GM18526 (cell line): ENCODE results near the gene STAB1.

Experiments used
- POLR2A ChIP-seq: IDR thresholded peaks from 3 replicates; pipeline ENCODE4 v1.6.1; 2011; ENCODE audit not compliant: insufficient read length; ENCODE audit errors: extremely low read depth

The STAB1 gene

DNA sequence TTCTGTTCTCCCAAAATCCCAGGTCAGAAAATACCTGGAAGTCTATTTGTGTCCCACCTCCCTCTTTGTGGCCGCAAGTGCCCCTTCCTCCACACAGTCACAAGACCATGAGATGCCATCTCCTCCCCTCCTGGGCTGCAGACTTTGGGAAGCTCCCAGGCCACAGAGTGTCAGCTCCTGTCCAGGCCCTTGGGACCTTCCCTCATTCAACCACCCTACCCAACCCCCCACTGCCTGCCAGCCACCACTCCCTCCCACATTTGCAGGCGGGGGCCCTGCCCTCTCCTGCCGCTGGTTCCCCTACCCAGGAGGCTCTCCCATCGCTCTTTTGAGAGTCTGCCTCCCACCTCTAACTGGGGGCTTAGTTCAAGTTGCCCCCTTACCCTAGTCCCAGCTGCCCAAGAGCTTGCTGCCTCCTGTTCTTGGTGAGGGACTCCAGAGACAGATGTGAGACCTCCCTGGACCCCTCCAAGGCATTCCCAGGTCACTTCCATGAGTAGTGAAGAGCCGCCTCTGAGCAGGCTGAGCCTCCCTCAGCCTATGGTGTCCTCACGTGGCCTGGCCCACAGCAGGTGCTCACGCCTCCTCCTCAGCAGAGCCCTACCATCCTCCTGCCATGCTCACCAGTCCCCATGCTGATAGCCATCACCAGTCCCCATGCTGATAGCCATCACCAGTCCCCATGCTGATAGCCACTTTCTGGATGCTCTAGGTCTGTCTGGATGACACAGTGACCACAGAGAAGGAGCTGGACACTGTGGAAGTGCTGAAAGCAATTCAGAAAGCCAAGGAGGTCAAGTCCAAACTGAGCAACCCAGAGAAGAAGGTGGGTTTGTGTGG, 15.9 kb upstream of the STAB1 start:
- no peak for TF ChIP-seq POLR2A

DNA sequence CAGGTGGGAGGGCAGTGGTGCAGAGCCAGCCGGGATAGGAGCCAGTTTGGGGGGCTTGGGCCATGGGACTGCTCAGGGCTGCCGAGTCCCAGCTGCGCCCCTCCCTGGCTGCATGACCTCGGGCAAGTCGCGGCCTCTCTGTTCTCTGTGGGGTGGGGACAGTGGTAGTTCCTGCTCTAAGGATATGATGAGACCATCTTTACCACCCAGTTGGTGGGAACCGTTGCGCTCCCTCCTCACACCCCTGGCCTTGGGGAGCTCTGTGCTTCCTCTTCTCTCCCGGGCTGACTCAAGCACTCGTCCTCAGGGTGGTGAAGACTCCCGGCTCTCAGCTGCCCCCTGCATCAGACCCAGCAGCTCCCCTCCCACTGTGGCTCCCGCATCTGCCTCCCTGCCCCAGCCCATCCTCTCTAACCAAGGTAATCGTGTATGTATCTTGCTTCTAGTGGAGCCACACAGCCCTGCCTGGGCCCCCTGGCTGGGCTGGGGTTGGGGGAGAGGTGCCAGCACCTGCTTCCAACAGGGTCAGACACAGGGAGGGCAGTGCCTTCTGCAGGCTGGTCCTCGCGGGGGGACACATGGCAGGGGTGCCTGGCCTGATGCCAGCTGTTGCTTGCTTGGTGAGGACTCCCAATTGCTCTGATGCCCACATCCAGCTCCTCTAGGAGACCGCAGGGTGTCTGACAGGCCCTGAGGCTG, 15.1 kb upstream of the STAB1 start:
- TF ChIP-seq POLR2A, result no peak

DNA sequence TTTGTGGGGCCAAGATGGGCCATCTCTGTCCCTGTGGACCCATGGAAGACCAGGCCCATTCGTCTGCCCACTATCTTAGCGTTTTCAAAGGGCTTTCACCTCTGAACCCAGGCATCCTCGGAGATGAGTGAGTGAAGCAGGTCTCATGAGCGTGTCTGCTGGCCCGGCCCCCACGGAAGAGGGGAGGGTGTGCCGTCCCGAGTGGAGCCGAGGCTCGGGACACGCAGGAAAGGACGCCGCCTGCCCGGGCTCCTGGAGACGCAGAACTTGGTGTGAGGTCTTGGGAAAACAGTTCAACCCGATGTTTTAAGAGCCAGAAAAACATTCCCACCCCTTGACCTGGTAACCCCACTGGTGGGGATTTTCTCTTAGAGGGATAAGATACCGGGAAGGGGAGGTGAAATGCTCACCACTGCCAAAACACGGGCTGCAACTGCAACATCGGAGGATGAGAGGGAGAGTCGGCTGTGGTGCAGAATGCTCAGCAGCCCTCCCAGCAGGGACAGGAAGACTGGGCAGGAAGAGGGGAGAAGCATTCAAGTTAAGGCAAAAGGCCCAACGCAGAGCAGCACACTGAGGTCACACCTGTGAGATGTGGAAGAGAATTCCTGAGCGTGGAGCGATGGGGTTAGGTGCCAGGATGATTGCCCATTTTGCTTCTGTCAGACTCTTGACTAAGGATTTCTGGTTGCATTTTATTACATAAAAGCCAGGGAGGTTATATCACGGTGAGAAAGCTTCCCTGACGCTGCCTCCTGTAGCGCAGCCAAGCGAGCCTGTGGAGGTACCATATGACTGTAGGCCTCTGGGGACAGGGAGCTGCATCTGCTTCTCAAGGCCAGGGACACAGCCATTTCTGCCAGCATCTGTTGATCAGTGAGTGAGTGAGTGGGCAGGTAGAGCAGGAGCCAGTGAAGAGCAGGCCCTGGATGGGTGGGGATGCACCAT, 14.1 kb upstream of the STAB1 start:
- TF ChIP-seq POLR2A, result no peak

DNA sequence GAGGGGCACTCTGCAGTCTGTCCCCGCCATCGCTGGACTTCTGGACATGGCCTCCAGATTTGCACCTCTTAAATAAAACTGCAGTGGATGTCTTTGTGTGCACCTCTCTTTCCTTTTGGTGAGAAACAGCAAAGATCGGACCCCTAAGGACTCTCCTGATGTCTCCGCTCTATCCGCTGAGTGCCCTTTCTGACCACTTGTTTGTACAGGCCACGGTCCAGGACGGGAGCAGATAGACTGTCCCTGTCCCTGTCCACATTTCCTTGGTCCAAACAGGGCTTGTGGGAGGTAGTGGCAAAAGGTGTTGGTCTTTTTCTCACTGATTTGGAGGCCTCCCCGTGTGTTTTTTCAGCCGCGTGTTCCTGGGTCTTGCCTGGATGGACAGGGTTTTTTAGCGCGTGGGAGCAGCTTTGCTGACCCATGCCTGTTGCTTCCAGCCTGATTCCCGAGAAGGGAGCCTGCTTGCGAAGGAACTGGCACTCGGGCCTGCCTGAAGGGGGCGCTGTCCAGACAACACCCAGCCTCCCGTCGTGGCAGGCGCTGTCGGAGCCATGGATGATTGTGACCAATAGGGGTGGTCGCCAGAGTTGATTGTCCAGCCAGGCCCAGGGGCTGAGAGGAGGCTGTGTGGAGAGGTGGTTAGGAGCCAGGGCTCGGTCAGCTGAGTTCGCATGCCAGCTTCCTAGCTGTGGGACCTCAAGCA, 13.2 kb upstream of the STAB1 start:
- no peak for TF ChIP-seq POLR2A

DNA sequence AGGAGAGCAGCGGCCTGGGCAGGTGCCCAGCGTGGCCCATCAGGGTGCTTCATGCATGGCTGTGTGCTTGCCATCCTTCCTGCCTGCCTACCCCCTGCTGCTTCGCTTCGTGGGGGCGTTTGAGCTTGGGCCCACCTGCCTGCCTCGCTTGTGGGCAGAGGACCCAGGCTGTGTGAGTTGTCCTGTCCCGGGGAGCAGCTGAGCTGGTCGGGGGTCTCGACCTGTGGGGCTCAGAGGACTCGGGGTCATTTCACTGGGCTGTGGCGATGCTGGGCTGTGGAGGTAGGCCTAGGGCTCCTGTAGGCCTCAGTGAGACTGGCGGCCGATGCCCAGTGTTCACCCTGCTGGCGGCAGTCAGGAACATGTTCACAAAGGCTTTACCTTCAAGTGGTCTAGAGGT, 12.1 kb upstream of the STAB1 start:
- TF ChIP-seq POLR2A, result no peak

DNA sequence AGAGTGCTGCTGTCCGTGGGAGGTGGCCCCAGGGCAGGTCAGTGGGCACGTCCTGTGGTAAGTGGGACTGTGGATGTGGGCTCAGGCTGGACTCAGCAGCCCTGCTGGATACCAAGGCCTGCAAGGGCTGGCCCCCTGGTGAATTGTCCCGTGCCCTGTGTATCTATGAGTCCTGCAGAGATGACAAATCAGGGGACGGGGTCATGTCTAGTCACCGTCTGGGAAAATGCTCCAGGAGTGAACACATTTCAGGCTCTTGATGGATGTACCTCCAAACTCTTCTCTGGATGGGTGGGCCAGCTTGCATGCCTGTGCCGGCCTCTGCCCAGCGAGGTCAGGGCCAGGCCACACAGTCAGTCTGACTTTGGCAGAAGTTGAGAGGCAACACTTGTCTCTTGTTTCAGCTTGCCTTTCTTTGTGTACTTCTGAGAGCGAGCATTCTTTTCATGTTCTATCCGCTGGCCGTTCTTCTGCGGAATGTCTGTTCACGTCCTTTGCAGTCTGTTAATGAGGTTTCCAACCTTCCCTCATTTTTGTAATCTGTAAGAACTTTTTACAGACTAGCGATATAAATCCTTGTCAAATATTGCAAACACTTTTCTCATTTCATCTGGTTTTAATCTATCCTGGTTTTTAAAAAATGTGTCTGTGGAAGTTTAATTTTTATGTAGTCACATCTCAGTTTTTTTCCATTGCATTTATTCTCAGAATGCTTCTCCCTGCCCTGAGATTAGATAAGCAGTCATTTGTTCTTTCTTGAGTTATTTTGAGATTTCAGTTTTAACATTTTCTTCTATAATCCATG, 11.4 kb upstream of the STAB1 start:
- no peak for TF ChIP-seq POLR2A

DNA sequence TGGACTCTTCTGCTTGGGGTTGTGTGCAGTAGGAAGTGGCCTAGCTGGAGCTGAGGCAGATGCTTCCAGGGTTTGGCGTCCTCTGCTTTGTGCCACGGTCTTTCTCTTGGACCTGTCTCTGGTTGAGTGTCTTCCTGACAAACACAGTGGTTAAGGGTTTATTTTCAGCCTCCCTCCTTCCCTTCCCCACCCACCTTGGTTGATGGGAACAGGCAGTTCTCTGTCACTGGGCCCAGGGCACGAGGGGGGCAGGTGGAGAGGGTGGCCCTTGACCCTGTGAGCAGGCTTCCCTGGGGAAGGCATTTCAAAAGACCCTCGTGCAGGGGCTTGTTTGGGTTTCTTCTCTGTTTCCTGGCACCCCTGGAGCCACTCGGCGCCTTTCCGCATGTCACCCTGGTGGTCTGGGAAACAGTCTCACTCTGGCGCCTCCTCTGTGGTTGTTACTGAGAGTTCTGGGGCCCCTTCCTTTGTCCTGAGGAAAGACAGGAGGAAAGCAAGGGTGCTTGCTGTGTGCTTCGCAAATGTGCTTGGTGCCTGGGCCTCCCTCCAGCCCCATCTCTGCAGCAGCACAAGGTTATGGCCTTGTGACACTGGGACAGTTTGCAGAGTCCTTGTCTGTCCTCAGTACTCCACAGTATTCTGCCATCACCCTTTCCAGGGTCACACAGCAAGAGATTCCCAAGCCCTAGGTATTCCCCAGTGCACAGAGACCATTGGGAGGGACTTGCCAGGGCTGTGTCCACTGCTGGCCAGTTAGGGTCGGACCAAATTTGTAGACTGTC, 10.3 kb upstream of the STAB1 start:
- TF ChIP-seq POLR2A, result no peak

DNA sequence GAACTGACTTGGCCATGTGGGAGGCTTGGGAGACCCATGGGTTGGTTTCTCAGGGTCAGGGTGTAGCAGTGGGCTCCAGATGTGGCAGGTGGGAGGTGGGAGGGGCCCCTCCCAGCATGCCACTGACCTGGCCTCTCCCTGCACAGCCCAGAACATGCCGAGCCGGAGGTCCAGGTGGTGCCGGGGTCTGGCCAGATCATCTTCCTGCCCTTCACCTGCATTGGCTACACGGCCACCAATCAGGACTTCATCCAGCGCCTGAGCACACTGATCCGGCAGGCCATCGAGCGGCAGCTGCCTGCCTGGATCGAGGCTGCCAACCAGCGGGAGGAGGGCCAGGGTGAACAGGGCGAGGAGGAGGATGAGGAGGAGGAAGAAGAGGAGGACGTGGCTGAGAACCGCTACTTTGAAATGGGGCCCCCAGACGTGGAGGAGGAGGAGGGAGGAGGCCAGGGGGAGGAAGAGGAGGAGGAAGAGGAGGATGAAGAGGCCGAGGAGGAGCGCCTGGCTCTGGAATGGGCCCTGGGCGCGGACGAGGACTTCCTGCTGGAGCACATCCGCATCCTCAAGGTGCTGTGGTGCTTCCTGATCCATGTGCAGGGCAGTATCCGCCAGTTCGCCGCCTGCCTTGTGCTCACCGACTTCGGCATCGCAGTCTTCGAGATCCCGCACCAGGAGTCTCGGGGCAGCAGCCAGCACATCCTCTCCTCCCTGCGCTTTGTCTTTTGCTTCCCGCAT, 7.9 kb upstream of the STAB1 start:
- no peak for TF ChIP-seq POLR2A

DNA sequence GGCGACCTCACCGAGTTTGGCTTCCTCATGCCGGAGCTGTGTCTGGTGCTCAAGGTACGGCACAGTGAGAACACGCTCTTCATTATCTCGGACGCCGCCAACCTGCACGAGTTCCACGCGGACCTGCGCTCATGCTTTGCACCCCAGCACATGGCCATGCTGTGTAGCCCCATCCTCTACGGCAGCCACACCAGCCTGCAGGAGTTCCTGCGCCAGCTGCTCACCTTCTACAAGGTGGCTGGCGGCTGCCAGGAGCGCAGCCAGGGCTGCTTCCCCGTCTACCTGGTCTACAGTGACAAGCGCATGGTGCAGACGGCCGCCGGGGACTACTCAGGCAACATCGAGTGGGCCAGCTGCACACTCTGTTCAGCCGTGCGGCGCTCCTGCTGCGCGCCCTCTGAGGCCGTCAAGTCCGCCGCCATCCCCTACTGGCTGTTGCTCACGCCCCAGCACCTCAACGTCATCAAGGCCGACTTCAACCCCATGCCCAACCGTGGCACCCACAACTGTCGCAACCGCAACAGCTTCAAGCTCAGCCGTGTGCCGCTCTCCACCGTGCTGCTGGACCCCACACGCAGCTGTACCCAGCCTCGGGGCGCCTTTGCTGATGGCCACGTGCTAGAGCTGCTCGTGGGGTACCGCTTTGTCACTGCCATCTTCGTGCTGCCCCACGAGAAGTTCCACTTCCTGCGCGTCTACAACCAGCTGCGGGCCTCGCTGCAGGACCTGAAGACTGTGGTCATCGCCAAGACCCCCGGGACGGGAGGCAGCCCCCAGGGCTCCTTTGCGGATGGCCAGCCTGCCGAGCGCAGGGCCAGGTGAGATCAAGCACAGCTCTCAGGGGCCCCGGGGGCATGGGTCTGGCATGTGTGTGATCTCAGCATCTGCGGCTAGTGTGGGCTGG, 7.1 kb upstream of the STAB1 start:
- no peak for TF ChIP-seq POLR2A

DNA sequence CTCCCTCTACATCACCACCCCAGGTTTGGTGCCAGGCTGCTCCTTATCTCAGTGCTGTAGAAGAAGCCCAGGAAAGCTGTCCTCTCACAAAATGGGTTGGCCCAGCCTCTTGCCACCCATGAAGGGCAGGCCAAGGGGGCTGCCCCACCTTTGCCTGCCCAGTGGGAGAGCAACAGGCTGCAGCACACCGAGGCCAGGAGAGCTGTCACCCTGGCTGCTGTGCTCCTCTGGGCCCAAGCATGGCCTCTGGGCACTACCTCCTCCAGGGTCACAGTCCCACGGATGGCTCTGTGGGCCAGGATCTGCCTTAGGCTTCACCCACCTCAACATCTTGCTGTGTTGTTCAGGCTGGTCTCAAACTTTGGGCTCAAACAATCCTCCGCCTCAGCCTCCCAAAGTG, 6.4 kb upstream of the STAB1 start:
- no peak for TF ChIP-seq POLR2A

DNA sequence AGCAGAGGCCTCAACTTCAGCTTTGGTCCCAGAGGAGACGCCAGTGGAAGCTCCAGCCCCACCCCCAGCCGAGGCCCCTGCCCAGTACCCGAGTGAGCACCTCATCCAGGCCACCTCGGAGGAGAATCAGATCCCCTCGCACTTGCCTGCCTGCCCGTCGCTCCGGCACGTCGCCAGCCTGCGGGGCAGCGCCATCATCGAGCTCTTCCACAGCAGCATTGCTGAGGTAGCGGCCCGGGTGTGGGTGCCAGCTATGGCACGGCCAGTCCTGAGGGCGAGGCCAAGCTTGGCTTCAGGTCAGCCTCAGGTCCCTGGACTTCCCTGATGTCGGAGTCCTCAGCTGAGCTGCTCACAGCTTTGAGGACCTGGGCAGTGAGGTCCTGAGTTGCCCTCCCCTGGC, 5.7 kb upstream of the STAB1 start:
- no peak for TF ChIP-seq POLR2A
